ENCODE results near the gene ARL16.

Gene ARL16

GRCh38 chr17:81638683-81639082 is 44.9 kb downstream of the ARL16 start:
- H3K36me3 ChIP-seq (ENCODE audit: low read depth), result peaks cover 11% of the 10 kb centered on the region
- H3K4me1 ChIP-seq (ENCODE audit: insufficient read depth, poor library complexity, severe bottlenecking), result peaks cover 16% of the 10 kb centered on the region
- no peaks in the 10 kb centered on the region for H3K9me3 ChIP-seq (ENCODE audit: severe bottlenecking)
- no peak for DNase-seq (ENCODE audit: low spot score)
- TF ChIP-seq CTCF (IDR thresholded peaks at IDR 0.05; ENCODE audit: poor library complexity, severe bottlenecking), result no peak
- H3K4me3 ChIP-seq (ENCODE audit: severe bottlenecking), result no peak overlapping the region
- H3K27ac ChIP-seq (ENCODE audit: poor library complexity, severe bottlenecking), result no peak overlapping the region
- ATAC-seq (ENCODE audit: low read depth), result no peak
- no peaks in the 10 kb centered on the region for H3K27me3 ChIP-seq (ENCODE audit: insufficient read depth, poor library complexity, severe bottlenecking)

DNA sequence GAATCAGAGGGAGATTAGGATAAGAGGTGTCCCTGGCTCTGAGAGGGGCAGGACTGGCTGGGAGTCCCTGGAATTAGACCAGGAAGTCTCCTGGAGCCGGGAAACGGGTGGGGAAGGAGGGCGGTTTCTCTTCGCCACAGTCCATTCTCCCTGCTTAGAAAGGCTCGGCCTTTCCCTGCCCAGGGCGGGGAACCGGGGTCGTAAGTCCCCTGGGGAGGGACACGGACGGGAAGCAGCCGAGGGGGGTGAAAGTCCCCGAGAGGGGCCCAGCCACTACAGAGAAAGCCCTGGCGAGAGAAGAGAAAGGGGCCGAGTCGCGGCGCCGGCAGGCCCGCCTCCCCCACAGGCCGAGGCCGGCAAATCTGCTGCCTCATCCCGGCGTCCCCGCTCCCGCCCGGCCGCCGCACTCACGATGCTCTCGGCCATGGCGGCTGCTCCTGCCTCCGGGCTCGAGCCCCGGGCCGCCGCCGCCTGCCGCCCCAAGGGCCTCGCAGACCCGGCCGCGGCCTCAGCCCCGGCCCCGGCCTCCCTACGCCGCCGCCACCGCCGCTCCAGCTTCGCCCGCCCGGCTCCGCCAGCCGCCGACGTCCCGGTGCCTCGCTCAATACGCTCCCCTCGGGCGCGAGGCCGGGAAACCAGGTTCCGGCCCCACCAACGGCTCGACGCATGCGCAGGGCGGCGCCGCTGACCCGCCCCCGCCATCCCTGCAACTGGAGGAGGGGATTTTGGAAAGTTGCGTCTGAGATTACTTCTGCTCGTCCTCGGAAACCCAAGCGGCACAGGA is 46.9 kb downstream of the ARL16 start, which contains the start of the genes NPLOC4 and TSPAN10:
Gene NPLOC4, minus strand, starts transcription at position 608 of the 784 bp plus-strand sequence. Its CDS starts 182 bp downstream, at position 426.
Gene TSPAN10, plus strand, starts transcription at position 692 of the 784 bp plus-strand sequence. CDS start 5,217 bp downstream, outside the sequence.
- Histone ChIP-seq H3K4me1 (ENCODE audit: insufficient read depth, poor library complexity, severe bottlenecking) (peaks cover 7% of the 10 kb centered on the region), H3K36me3 (ENCODE audit: low read depth) (peaks cover 19% of the 10 kb centered on the region), H3K27me3 (ENCODE audit: insufficient read depth, poor library complexity, severe bottlenecking) (no peaks in the 10 kb centered on the region), H3K27ac (ENCODE audit: poor library complexity, severe bottlenecking) (peak within 1 kb of the TSS; percentile 71), H3K4me3 (ENCODE audit: severe bottlenecking) (peak within 1 kb of the TSS; percentile 97), H3K9me3 (ENCODE audit: severe bottlenecking) (no peaks in the 10 kb centered on the region)
- ATAC-seq (ENCODE audit: low read depth) (peak; percentile 80), DNase-seq (ENCODE audit: low spot score) (peak; percentile 83)
- no peak for TF ChIP-seq CTCF (IDR thresholded peaks at IDR 0.05; ENCODE audit: poor library complexity, severe bottlenecking)

DNA sequence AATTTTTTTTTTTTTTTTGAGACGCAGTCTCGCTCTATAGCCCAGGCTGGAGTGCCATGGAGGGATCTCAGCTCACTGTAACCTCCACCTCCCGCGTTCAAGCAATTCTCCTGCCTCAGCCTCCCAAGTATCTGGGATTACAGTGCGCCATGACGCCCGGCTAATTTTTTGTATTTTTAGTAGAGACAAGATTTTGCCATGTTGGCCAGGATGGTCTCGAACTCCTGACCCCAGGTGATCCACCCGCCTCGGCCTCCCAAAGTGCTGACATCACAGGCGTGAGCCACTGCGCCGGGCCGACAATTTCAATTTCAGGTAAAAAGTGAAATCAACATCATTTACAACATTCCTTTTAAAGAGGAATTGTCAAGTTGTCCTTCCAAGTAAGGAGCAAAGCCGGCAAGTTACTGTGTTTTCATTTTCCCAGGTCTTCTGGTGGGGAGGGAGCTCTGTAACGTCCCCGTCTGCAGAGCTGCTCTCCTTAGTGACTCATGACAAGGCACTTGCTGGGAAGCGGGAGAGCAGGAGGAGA is 47.6 kb downstream of the ARL16 start:
- ATAC-seq (ENCODE audit: low read depth) (peak; percentile 61), DNase-seq (ENCODE audit: low spot score) (no peak)
- no peaks in the 10 kb centered on the region for H3K27me3 ChIP-seq (ENCODE audit: insufficient read depth, poor library complexity, severe bottlenecking)
- H3K9me3 ChIP-seq (ENCODE audit: severe bottlenecking), result no peaks in the 10 kb centered on the region
- peaks cover 21% of the 10 kb centered on the region for H3K36me3 ChIP-seq (ENCODE audit: low read depth)
- H3K4me1 ChIP-seq (ENCODE audit: insufficient read depth, poor library complexity, severe bottlenecking), result peaks cover 6% of the 10 kb centered on the region
- peak overlapping the region; percentile 71 for H3K27ac ChIP-seq (ENCODE audit: poor library complexity, severe bottlenecking)
- no peak for TF ChIP-seq CTCF (IDR thresholded peaks at IDR 0.05; ENCODE audit: poor library complexity, severe bottlenecking)
- peak overlapping the region; percentile 97 for H3K4me3 ChIP-seq (ENCODE audit: severe bottlenecking)

GRCh38 chr17:81635431-81635830 is 48.2 kb downstream of the ARL16 start:
- peak; percentile 32 for ATAC-seq (ENCODE audit: low read depth)
- peak overlapping the region; percentile 71 for H3K27ac ChIP-seq (ENCODE audit: poor library complexity, severe bottlenecking)
- peaks cover 6% of the 10 kb centered on the region for H3K4me1 ChIP-seq (ENCODE audit: insufficient read depth, poor library complexity, severe bottlenecking)
- peak overlapping the region; percentile 97 for H3K4me3 ChIP-seq (ENCODE audit: severe bottlenecking)
- TF ChIP-seq CTCF (IDR thresholded peaks at IDR 0.05; ENCODE audit: poor library complexity, severe bottlenecking), result no peak
- no peak for DNase-seq (ENCODE audit: low spot score)
- H3K9me3 ChIP-seq (ENCODE audit: severe bottlenecking), result no peaks in the 10 kb centered on the region
- H3K27me3 ChIP-seq (ENCODE audit: insufficient read depth, poor library complexity, severe bottlenecking), result no peaks in the 10 kb centered on the region
- H3K36me3 ChIP-seq (ENCODE audit: low read depth), result peaks cover 27% of the 10 kb centered on the region
